Raji (cell line): Measurements from ENCODE around the gene POLD1.
A peak's percentile ranks its signal among the peaks of the same experiment; 100 is the strongest.

Experiments
- POLR2A ChIP-seq: IDR thresholded peaks from 2 replicates; pipeline ENCODE4 v1.6.1; 2011; ENCODE audit warnings: low read depth, low read length, control low read depth; ENCODE audit not compliant: insufficient read depth

The POLD1 gene

DNA sequence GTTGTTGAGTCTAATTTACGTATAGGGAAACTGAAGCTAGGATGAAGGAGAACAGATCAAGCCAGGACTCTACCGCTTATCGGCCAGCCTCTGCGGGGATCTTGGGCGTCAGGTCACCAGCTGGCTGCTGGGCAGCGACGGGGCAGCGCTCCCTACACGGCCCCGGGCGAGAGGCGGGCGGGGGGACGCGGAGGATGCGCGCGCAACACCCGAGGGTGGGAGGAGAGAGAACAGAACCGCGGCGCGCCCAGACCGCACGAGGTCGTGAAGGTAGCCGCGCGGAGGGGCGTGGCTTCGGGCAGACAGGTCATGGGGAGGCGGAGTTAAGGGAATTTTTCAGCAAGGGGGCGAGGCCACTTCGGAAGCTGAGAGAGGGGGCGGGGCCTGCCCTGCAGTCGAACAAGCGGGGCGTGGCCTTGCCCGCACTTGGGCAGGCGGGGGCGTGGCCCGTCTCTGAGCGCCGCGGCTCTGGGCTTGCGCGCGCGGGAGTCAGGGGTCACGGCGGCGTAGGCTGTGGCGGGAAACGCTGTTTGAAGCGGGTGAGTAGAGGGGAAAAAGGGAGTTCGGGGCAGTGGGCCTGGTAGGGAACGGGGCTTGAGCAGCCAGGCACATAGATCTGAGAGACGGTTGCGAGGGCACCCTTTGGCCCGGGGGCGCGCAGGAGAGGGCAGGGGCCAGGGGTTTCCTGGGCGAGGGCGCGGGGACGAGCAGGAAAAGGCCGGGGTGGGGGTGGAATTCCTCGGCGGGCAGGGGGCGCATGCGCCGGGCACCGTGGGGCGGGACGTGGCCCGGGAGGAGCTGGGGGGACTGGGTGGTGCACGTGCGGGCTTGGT is at the start of gene POLD1:
Gene POLD1 (plus strand): TSS at position 496 of the 833 bp plus-strand sequence. CDS start 14,505 bp downstream, outside the sequence.
- TF ChIP-seq POLR2A, result peak; percentile 80

DNA sequence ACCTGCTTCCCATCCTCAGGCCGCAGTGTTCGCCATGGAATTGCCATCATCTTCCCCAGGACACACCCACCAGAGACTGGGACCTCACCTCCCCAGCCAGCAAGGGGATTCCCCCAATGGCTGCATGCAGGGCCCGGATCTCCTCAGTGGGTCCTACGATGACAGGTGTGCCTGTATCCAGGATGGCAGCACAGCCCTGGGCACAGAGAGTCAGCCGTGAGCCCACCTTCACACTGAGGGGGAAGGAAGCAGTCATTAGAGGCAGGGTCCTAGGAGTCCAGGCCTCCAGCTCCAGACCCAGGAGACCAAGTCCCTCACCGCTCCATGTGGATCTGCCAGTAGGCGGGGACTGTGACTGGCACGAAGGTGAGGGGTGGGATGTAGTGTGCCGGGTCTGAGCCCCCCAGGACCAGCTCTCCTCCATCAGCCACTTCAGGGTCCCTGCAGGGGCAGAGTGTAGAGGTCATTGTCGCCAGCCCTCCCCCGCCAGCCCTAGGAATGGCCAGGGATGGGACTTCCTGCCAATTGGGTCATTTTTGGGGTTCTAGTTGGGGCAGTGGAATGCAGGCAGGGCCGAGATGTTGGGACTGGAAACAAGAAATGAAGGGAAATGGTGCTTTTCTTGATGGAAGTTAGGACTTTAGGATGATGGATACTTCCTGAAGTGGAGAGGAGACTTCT is 49.3 kb upstream of the POLD1 start:
- 0 out of 2 replicates have a peak, but pooled peaks have one; percentile 11 for TF ChIP-seq POLR2A

DNA sequence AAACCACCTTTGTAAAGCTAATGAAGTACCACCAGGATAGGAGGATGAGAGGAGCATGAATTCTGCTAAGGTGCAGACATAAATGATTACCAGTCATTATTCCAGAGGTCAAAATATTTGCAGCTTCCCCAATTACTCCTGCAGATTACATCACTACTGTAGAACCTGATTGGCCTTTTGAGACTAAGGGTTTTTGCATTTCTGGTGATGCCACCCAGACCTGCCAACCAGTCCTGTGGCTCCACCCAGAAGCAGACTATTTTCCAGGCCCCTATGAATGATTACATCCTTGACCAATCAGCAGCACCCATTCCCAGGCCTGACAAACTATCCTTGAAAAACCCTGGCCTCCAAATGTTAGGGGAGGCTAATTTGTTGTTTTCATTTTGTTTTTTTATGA is 43.8 kb upstream of the POLD1 start:
- no peak for TF ChIP-seq POLR2A

DNA sequence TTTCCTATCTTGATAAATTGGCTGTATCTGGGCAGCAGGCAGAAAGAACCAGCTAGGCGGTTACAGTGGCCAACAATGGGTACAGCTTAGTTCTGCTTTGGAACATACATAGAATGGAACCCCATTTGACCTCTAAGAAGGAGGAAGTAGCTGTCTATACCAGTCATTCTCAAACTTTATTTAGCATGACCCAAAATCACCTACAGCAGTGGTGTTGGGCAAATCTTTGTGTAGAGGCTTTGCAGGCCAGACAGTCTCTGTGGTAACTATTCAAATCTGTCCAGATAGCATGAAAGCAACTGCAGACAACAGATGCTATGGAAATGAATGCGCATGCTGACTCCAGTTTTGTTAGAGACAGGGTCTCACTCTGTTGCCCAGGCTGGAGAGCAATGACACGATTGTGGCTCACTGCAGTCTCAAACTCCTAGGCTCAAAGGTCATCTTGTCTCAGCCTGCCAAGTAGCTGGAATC is 43.0 kb upstream of the POLD1 start:
- TF ChIP-seq POLR2A, result peak; percentile 79

DNA sequence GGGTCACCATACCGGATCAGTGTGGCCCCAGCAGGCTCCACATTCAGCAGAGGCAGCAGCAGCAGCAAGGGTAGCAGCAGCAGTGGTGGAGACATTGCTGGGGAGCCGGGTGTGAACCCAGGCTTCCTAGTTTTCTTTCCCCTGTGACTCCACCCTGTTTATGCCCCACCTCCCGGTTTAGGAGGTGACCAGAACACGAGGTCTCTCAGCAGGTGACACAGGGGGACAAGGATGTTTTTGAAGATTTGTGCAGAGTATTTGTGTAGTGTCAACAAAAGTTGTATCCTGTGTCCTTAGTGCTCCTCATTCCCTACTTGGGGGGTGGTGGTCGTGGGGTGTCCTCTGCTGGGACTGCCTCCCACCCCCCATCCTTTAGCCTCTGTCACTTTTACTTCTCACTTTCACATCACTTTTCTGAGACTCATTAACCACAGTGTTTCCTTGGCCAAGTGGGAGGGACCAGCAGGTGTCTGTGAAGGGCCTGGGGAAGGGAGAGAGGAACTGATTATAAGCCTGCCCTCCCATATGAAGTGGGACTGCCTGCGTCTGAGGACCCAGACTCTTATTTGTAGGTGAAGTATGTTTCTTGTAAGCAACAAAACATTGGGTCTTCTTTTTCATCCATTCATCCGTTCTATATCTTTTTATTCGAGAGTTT is 39.4 kb upstream of the POLD1 start:
- peak; percentile 94 for TF ChIP-seq POLR2A

DNA sequence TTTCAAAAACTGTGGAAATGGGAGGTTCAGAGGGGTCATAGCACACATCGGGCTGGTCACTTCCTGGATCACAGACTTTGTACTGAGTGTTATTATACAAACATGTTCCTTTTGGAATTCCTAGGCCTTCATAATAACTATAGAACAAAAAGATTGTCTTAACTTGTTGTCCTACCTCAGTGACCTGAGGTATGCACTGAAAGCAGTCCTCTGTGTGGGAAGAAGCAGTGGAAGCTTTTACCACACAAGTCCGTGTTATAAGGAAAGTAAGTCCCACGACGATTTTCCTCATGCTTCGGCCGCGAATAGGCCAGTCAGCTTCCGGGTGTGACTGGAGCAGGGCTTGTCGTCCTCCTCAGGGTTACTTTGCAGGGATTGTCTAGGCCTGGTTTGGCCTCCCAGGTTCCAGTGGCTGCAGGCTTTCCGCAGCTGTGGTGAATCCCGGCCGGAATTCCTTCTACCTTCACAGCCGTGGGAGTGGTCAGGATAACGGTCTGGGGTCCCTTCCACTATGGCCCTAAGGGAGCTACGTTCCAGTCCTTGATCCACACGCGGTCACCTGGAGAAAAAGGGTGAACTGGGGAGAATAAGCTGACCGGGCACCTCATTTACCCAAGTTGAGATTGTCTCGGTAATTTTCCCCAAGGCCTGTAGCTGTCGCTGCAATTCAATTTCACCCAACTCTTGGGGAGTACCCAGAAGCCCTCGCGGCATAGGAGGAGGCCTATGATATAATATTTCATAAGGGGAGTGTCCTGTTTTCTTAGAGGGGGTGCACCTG is 34.7 kb upstream of the POLD1 start:
- no peak for TF ChIP-seq POLR2A

DNA sequence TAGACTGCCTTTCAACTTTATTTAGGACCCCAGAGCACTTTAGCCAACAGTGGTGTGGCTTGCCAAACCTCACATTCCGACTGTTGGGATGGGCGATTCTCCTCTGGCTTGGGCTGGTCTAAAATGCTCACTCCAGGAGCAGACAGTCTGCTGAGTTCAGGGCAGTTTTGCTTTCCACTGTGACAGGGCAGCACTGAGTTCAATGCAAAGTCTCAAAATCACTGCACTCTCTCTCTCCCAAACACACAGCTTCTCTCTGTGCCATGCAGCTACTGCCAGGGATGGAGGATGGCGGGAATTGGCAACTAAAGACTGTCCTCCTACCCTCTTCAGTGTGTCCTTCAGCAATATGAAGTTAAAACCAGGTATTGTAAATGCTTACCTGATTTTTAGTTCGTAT is 31.9 kb upstream of the POLD1 start:
- TF ChIP-seq POLR2A, result no peak

DNA sequence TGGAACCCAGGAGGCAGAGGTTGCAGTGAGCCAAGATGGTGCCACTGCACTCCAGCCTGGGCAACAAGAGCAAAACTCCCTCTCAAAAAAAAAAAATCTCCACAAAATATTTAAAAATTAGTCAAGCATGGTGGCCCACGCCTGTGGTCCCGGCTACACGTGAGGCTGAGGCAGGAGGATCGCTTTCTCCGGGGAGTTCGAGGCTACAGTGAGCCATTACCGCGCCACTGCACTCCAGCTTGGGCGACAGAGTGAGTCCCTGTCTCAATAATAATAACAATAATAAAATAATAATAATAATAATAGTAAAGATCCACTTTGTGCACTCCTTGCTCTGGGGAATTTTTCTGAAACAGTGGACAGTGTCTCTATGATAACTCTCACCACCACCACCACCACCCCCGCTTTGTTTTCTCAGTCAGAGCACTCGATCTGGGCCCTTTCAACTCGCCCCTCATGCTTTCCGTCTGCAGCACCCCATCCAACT is 27.4 kb upstream of the POLD1 start:
- TF ChIP-seq POLR2A, result no peak

DNA sequence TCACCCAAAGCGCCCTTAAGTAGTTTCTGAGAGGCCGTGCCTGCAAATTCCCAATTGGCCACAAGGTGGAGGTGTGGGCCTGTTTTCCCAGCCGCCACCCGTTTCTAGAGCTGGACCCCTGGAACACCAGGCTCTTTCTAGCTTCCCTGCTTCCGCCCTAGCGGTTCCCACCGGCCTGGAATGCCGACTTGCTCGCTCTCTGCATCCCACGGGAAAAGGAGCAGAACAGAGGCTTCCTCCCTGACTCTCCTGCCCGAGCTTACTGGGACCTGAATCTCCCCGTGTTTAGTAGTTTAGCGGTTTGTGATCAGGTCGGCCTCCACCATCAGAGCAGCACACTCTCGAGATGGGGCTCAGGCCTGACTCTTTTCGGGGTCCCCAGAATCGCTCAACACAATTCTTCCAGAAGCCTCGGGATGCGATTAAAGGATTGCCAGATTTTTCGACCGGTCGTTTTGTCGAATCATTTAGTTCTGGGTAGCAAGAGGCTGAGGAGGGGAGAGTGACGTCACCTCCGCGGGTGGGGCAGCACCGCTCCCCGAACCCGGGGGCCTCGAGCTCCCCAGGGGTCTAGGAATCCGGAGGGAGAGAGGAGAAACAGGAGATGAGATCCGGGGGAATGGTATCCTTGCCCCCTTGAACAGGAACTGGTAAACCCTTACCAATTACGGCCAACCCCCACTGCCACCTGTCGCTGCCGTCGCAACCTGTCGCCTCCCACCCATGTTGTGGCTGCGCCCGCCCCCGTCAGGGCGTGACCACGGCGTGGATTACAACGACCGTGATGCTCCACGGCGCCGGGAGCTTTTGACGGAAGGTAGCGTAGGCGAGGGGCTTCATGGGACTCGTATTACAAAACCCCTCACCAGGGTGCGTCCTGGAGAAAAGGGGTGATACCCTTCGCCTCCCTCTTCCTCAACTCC is 26.7 kb upstream of the POLD1 start:
- TF ChIP-seq POLR2A, result peak; percentile 79

DNA sequence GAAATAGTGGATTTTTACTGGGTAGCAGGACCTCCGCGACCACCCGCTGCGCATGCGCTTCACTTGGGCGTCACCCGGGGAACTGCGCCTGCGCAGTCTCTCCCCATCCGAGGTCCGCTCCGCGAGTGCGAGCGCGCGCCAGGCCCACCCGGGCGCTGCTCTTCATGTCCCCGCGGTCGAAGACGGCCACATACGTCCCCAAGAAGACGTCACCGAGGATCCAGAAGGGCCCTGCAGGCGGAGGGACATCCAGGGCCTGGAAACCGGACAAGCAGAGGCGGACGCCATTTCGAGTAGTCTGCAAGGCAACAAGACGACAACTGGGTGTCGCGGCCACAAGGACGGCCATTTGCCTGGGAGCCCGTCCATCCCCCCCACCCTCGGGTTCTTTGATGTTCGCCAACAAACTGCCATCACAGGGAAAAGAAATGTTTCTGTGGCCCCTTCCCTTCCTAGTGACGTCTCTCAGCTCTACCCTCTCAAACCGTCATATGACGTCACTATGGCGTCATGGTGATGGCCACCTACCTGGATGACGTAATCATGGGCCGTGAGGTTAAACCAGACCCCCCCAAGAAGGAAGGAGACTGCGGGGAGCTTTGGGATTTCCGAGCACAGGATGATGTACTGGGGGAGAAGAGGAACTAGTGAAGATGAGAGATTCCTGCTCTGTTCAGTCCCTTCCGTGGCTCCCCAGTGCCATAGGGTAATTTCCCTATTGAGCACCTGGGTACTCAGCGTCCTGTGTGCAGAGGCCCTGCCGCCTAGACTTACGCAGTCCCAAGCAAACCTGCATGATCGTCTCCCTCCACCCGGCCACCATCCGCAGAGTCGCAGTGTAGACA is 25.4 kb upstream of the POLD1 start:
- TF ChIP-seq POLR2A, result peak; percentile 68

DNA sequence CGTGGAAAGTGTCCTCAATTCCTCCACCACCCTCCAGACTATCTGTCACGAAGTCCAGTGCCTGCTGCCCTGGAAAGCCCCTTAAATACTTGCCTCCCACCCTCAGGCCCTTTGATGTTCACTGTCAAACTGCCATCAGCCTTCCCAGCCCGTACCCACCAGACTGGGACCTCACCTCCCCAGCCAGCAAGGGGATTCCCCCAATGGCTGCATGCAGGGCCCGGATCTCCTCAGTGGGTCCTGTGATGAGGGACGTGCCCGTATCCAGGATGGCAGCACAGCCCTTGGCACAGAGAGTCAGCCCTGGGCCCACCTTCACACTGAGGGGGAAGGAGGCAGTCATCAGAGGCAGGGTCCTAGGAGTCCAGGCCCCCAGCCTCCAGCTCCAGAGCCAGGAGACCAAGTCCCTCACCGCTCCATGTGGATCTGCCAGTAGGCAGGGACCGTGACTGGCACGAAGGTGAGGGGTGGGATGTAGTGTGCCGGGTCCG is 24.8 kb upstream of the POLD1 start:
- no peak for TF ChIP-seq POLR2A

DNA sequence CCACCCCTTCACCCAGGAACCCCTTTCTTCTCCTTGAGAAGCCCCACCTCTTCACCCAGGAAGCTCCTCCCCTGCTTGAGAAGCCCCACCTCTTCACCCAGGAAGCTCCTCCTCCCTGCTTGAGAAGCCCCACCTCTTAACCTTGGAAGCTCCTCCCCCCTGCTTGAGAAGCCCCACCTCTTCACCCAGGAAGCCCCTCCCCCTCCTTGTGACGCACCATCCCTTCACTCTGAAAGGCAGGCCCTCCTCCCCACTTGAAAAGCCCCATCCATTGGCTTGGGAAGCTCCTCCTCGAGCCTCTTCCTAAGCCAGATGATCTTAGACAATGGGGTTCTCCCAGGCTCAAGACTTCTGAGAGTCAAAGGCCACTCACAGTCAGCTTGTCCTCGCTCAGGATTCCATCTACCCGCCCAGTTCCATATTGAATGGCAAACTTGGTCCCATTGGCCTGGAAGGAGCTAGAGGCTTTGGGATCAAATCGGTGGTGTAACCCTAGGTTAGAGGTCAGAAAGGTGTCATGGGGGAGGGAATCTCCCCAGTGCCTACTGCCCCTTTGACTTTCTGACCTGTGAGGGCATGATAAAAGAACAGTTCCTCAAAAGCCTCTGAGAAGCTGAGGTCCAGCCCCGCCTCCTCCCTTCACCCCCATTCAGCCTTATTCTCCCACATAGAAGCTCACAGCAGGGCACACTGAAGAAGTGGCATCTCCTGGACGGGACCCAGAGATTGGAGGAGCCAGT is 22.7 kb upstream of the POLD1 start:
- no peak for TF ChIP-seq POLR2A
